GM20431 (cell line): ENCODE results near the gene IMMP2L.

Experiments used
- in situ Hi-C: fragments of 300-500 bp; cut with MseI, MboI; formaldehyde crosslinking; loops from one replicate; pipeline ENCODE4 v1.15.0; 2020; ENCODE audit warnings: low sequenced_read_pairs; ENCODE audit not compliant: unreplicated experiment

The IMMP2L gene

DNA sequence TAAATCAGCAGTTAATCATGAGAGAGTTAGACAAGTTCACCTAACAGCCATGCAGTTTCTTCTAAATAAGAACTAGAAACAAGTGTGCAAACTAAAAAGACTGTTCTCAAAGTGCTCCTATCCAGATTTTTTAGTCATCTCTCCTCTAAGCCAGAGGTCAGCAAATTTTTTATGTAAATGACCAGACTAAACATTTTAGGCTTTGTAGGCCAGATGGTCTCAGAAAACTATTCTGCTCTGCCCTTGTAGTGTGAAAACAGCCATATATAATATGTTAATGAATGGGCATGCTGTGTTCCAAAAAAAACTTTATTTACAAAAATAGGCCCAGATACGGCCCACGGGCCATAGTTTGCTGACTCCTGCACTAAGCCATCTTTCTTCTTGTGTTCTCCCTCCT, 734.4 kb downstream of the IMMP2L start:
- in situ Hi-C loops, result no loop called here

DNA sequence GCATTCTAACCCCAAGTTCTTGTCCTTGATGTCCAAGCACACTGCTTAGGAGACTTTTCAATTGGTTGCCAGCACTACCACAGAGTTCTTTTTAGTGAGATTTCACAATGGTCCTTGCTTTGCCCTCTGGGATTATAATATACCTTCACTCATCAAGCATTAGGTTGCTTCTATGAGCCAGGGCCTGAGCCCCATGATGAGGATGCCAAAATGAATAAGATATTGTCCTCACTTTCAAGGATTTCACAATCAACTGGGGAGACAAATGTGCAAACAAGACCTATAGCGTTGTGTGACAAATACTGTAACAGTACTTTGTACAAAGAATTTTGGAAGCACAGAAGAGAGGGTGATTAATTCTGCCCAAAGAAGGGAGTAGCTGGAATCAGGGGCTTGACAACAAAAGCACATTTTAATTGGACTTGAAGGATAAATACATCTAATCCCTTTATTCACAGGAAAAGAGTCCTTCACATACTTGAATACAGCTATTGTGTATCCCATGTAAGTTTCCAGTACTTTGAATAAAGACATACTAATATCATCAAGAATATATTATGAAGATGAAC, 734.9 kb downstream of the IMMP2L start:
- in situ Hi-C loops, result no loop called here

GRCh38 chr7:110813986-110814385, 748.3 kb downstream of the IMMP2L start:
- in situ Hi-C loops, result no loop called here

DNA sequence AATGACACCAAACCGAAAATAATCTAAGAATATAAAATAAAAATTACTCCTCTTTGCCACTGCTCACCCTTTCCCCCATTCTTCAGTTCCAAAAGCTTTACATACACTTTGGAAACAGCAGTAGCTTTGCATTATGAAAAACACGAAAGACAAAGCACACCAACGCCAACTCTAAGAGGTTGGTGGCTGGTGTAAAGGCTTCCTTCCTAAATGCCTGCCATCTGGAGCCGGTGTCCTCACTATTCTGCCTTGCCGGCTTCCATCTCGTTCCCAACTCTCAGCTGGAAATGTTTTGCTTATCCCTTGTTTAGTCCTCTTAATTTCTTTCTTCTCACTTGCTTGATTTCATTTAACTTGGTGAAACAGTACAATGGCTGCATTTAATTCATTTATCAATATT, 752.5 kb downstream of the IMMP2L start:
- in situ Hi-C loops, result no loop called here

GRCh38 chr7:110808361-110808760, 753.9 kb downstream of the IMMP2L start:
- in situ Hi-C loops, result no loop called here

DNA sequence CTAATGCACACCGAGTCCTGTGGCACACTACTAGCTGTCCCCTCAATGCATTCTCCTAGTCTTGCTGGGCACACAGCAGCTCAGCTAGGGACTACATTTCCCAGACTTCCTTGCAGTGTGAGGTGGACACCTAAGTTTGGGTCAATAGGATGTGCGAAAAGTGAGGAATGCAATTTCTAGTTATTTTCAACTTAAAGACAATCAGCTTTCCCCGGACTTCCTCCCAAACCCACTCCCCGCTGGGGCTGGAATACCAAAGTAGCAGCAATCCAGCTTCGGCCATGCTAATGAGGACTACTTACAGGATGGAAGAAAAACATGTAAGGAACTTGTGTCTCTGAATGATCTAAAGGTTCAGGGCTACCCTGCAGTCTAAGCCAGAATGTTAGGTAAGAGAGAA, 757.8 kb downstream of the IMMP2L start:
- in situ Hi-C loops, result no loop called here

DNA sequence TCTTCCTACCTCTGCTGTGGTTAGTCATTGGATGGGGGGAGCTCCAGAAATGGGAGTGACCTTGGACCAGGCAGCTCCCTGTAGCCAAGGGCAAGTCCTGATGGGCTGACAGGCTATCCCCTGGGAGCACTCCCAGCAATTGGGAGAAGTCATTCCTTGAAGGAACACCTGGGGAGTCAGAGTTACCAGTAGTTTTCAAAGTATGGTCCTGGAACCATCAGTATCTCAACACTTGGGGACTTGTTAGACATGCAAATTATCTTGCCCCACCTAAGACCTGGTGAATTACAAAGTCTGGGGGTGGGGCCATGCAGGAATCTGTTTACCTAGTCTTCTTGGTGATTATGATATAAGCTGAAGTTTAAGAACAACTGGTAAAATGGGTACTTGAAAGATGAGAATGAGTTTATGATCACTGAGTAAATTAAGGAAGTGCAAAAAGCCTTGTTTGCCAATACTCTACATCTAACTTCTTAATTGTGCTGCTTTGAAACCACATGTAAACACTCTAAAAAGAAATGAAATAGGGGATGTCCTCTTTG, 758.6 kb downstream of the IMMP2L start:
- in situ Hi-C loops, result no loop called here

- in situ Hi-C loops, result no loop called here
Observed at GRCh38 chr7:110801502-110801901, 760.8 kb downstream of the IMMP2L start.

- in situ Hi-C loops, result no loop called here
Observed at GRCh38 chr7:110800984-110801383, 761.3 kb downstream of the IMMP2L start.

GRCh38 chr7:110797656-110798055, 764.6 kb downstream of the IMMP2L start:
- in situ Hi-C loops, result no loop called here

- in situ Hi-C loops, result no loop called here
Observed at GRCh38 chr7:110790992-110791391, 771.3 kb downstream of the IMMP2L start.

GRCh38 chr7:110786328-110786965, 775.8 kb downstream of the IMMP2L start:
- in situ Hi-C loops, result no loop called here

GRCh38 chr7:110784749-110785148, 777.5 kb downstream of the IMMP2L start:
- in situ Hi-C loops, result no loop called here

DNA sequence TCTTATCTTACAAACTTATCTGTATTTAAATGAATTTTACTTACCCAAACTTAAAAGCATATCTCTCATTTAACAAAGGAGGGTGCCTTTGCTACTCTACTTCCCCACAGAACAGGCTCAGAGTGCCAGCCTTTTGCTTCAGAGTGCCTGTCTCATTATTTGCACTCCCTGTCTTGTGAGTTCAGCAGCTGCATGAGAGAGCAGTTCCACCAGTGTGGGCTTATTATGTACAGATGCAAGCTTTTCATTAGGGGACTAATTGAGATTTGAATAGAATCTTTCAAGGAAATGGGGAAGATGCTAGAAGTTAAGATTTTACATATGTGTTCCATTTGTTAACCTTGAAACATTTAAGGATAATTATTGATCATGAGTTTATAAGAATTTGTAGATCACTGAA, 781.6 kb downstream of the IMMP2L start:
- in situ Hi-C loops, result no loop called here

GRCh38 chr7:110779339-110779738, 783.0 kb downstream of the IMMP2L start:
- in situ Hi-C loops, result no loop called here

DNA sequence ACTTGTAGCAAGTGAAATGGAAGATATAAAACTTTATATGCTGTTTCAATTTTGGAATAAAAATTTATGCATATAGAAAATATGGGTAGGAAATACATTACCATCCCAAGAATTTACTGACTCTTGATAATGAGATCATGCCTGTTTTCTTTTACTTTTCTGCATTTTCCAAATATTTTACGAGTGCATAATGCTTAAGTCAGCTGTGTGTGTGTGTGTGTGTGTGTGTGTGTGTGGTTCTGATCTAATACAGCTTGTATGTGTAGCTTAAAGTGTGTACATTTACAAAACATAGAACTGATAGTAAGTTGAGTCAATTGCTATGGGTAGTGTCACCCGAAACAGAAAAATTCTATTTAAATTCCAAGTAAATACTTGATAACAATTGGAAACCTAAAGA, 787.2 kb downstream of the IMMP2L start:
- in situ Hi-C loops, result no loop called here

GRCh38 chr7:110774071-110774470, 788.2 kb downstream of the IMMP2L start:
- in situ Hi-C loops, result no loop called here

GRCh38 chr7:110772615-110773014, 789.7 kb downstream of the IMMP2L start:
- in situ Hi-C loops, result no loop called here

GRCh38 chr7:110771717-110772116, 790.6 kb downstream of the IMMP2L start:
- in situ Hi-C loops, result no loop called here

- in situ Hi-C loops, result no loop called here
Observed at GRCh38 chr7:110767550-110768110, 794.7 kb downstream of the IMMP2L start.

- in situ Hi-C loops, result no loop called here
Observed at GRCh38 chr7:110766864-110767263, 795.4 kb downstream of the IMMP2L start.

- in situ Hi-C loops, result no loop called here
Observed at GRCh38 chr7:110764852-110765251, 797.4 kb downstream of the IMMP2L start.
